AG04450 (cell line): ENCODE data around the gene MYO18B. TPM values are rescaled to one million over a fixed set of nuclear protein-coding genes. Genes with fewer than 3 reads are reported as not detected.

Experiments
- CTCF ChIA-PET: fragments of 300-600, 350-600 bp; formaldehyde crosslinking; extraction: SDS; loops from one replicate; lab custom pipeline; 2022; ENCODE audit warnings: antibody characterized with exemption, inconsistent platforms; lab: Charles Lee
- POLR2A ChIA-PET: fragments of 350-600 bp; formaldehyde crosslinking; extraction: SDS; loops from one replicate; lab custom pipeline; 2021; ENCODE audit warnings: antibody characterized with exemption, inconsistent platforms; lab: Yijun Ruan, JAX
- DNase-seq: peaks from one replicate; pipeline ENCODE4 v3.0.0-alpha.2; 2011; ENCODE audit warnings: low read depth, low spot score
- H3K27ac ChIP-seq: one replicate; pipeline ENCODE4 v1.5.1; 2012; ENCODE audit warnings: low read depth, low read length, control low read depth
- H3K27me3 ChIP-seq: one replicate; pipeline ENCODE4 v1.6.0; 2012; ENCODE audit warnings: low read length; ENCODE audit not compliant: control insufficient read depth, insufficient read depth
- H3K4me3 ChIP-seq: 2 replicates; pipeline ENCODE4 v1.5.1; 2011; ENCODE audit warnings: mild to moderate bottlenecking, low read depth, low read length, control low read depth
- H3K9me3 ChIP-seq: 2 replicates; pipeline ENCODE4 v1.5.1; 2012; ENCODE audit warnings: low read length; ENCODE audit not compliant: control insufficient read depth, insufficient read depth
- polyA plus RNA-seq: library from polyadenylated mRNA; depleted of rRNA; stranded (reverse); fragments of >200 nt; gene quantifications from 2 replicates; pipeline ENCODE4 v1.2.3, GENCODE V29; 2011
- TF ChIP-seq, protein P1 (sequence below): IDR thresholded peaks from 2 replicates; pipeline ENCODE4 v1.5.1; 2011; ENCODE audit warnings: low read depth, low read length, control low read depth, inconsistent platforms

Gene MYO18B
- polyA plus RNA-seq, 1 experiment: not detected

DNA sequence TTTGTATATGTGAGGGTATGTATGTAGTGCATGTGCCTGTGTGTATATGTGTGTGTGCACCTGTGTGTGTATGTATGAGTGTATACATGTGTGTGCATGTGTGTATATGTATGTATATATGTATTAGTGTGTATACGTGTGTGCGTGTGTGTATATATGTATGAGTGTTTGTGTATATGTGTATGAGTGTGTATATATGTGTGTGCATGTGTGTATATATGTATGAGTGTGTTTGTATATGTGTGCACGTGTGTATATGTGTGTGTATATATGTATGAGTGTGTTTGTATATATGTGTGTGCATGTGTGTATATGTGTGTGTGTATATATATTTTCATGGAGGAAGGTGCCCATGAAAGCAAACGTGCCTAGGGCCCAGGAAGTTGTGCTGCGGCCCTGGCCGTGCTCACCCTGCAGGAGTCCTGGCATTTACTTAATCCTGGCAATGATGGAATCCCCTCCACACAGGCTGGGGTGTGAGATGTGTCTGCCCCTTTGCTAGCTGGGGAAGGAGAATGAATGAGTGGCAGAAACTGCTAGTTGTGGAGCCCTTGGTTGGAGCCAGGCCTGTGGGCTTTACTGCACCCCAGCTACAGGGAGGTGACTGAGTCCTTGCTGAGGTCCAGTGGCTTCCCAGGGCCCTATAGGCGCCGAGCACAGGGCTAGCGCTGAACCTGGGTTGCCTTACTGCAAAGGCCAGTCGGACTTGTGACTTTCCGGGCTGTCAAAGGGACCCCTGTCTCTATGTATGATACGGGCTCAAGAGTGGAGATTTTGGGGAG, 97.2 kb downstream of the MYO18B start:
- Histone ChIP-seq H3K4me3 (no peak overlapping the region), H3K27ac (no peak overlapping the region), H3K27me3 (no peaks in the 10 kb centered on the region), H3K9me3 (peaks cover 38% of the 10 kb centered on the region)
- no peak for DNase-seq
- CTCF ChIA-PET: no interaction called here
- POLR2A ChIA-PET: no interaction called here
- TF ChIP-seq, protein P1, sequence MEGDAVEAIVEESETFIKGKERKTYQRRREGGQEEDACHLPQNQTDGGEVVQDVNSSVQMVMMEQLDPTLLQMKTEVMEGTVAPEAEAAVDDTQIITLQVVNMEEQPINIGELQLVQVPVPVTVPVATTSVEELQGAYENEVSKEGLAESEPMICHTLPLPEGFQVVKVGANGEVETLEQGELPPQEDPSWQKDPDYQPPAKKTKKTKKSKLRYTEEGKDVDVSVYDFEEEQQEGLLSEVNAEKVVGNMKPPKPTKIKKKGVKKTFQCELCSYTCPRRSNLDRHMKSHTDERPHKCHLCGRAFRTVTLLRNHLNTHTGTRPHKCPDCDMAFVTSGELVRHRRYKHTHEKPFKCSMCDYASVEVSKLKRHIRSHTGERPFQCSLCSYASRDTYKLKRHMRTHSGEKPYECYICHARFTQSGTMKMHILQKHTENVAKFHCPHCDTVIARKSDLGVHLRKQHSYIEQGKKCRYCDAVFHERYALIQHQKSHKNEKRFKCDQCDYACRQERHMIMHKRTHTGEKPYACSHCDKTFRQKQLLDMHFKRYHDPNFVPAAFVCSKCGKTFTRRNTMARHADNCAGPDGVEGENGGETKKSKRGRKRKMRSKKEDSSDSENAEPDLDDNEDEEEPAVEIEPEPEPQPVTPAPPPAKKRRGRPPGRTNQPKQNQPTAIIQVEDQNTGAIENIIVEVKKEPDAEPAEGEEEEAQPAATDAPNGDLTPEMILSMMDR: no peak

DNA sequence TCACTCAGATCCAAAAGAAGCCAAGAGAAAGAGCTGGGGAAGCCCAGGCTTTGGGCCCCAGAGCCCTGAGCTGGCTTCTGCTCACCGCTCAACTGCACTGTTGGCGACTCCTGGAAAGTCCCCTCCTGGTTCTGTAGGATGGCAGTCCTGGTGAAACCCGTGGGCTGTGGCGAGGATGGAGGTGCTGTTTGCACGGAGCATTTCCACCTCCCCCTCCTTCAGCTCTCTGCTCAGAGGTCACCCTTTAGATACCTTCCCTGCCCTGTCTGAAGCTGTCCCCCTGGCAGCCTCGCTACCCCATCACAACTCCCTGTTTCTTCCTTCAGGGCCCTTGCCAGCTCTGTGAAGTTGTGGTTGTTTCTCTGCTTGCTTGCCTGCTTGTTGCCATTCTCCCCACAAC, 97.8 kb downstream of the MYO18B start:
- TF ChIP-seq, protein P1: no peak
- CTCF ChIA-PET: no interaction called here

DNA sequence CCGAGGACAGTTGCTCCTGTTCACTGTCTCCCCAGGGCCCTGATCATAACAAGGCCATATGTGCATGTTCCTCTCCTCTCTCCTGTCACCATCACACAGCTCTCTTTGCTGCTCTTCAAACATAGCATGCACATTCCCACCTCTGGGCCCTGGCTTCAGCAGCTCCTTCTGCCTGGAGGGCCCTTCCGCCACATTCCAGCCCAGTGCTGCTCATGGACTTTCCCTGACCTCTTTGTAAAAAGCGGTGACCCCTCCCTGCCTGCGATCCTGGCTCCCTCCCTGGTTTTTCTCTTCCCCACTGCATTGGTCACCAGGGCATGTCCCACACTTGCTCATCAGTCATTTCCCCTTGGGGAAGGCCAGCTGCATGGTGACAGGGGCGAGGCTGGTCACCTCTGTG, 98.2 kb downstream of the MYO18B start:
- DNase-seq: no peak
- no peaks in the 10 kb centered on the region for H3K27me3 ChIP-seq
- TF ChIP-seq, protein P1: no peak
- ChIA-PET POLR2A (no interaction called here), CTCF (no interaction called here)
- no peak overlapping the region for H3K4me3 ChIP-seq
- peaks cover 40% of the 10 kb centered on the region for H3K9me3 ChIP-seq
- no peak overlapping the region for H3K27ac ChIP-seq

More for the DNA sequence above, 97.8 kb downstream of the MYO18B start:
- peaks cover 40% of the 10 kb centered on the region for H3K9me3 ChIP-seq
- no peaks in the 10 kb centered on the region for H3K27me3 ChIP-seq
- H3K27ac ChIP-seq: no peak overlapping the region
- POLR2A ChIA-PET: no interaction called here
- no peak overlapping the region for H3K4me3 ChIP-seq
- no peak for DNase-seq

DNA sequence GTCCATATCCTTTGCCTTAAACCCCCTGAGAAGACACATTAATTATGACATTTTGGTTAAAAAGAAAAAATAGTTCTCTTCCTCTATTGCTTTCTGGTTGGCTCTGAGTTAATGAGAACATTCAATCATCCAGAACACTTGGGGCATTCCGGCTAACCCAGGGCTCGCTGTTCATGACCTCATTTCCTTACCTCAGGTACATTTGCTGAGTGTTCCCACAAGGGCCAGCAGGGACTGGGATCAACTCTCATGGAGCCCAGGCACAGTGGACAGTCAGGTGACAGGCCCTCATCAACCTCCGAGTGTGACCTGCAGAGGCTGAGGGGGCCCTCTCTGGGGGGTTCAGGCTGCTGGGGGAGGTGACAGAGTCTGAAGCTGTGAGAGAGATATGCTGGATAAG, 98.9 kb downstream of the MYO18B start:
- TF ChIP-seq, protein P1: no peak
- no peak for DNase-seq
- ChIA-PET POLR2A (no interaction called here), CTCF (no interaction called here)
- Histone ChIP-seq H3K4me3 (no peak overlapping the region), H3K27me3 (no peaks in the 10 kb centered on the region), H3K9me3 (peaks cover 37% of the 10 kb centered on the region), H3K27ac (no peak overlapping the region)

DNA sequence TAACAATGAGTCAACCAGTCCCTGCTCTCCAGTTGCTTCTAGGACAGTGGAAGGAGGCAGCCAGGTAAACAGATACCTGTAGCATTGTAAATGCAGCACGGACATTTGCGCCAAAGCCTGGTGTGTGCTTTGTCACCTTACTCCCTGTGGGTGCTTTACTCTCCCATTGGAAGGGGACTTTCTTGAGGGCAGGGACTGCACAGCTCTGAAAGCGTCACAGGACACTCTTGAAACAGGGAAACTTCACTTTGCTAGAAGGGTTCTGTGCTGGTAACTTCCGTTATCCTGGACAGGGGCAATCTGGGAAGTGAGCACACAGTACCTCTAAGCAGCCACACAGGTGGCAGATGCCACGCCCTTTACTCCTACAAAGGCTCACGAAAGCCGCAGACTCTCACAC, 99.8 kb downstream of the MYO18B start:
- H3K9me3 ChIP-seq: peaks cover 46% of the 10 kb centered on the region
- TF ChIP-seq, protein P1: no peak
- DNase-seq: no peak
- no peaks in the 10 kb centered on the region for H3K27me3 ChIP-seq
- ChIA-PET POLR2A (no interaction called here), CTCF (no interaction called here)
- H3K27ac ChIP-seq: no peak overlapping the region
- H3K4me3 ChIP-seq: no peak overlapping the region
